GM21360 (cell line): ENCODE data around the gene CRK.
A peak's percentile ranks its signal among the peaks of the same experiment; 100 is the strongest.
"Not testable (repeated sequence)": the region's sequence is repeated elsewhere in the genome, so short reads cannot be mapped to it uniquely, and the experiment has no call there.

ENCODE experiments used
- ATAC-seq: cut with Tn5 transposase; IDR thresholded peaks from one replicate; pipeline ENCODE4 v1.9.1; 2021; ENCODE audit warnings: mild to moderate bottlenecking, moderate library complexity; ENCODE audit not compliant: unreplicated experiment

CRK gene

GRCh38 chr17:1469231-1469852 is 13.3 kb upstream of the CRK start:
- ATAC-seq, result no peak

- no peak for ATAC-seq
These were observed 12.0 kb upstream of the CRK start for GRCh38 chr17:1467898-1468492.

- no peak for ATAC-seq
These were observed 11.2 kb upstream of the CRK start for GRCh38 chr17:1467258-1467657.

DNA sequence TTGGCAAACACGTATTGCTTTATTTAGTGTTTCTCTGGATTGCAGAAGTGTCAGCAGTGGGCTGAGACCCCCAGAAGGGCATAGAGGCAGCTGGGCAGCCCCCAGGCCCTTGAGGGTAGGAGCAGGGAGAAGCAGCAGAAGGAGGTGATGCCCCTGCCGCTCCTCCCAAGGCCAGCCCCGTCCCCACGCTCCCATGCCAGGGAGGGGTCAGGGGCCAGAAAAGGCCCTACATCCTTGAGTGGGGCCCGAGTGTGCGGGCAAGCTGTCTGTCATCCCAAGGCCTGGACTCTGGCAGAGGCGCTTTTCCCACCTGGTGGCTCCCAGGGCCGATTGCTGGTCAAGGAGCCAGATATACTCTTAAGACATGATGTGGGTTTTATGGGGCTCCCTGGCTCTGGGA is 8.2 kb upstream of the CRK start:
- ATAC-seq, result no peak

DNA sequence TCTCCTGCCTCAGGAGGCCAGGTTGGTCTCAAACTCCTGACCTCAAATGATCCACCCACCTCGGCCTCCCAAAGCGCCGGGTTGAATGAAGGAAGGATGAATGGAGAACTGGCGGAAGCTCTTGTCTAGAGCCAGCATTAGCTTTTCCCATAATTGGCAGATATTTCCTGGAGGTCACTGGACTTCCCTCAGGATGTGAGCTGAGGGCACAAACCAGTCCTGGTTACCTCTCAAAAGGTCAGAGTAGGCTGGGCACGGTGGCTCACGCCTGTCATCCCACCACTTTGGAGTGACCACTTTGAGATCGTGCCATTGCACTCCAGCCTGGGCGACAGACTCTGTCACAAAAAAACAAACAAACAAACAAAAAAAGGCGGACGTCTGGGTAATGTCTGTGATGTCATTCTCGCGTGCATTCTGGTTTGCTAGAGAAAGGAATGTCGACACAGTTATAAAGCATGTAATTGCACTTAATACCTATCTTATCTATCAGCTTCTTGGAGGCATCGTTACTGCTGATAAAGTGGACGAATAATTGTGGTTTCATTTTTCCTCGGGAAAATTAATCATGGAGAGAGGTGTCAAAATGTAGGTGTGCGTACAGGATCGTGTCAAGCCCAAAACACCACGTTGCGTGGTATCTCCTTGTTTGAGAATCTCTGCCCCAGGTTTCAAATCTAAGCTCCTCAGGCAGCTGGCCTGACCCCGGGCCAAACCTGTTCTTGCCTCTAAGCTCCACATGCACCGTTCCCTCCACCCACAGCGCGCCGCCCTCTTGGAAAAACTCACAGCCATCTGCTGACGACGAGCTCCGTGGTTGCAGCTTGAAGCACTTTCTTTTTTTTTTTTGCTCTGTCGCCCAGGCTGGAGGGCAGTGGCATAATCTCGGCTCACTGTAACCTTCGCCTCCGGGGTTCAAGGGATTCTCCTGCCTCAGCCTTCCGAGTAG is 6.4 kb upstream of the CRK start:
- no peak for ATAC-seq

DNA sequence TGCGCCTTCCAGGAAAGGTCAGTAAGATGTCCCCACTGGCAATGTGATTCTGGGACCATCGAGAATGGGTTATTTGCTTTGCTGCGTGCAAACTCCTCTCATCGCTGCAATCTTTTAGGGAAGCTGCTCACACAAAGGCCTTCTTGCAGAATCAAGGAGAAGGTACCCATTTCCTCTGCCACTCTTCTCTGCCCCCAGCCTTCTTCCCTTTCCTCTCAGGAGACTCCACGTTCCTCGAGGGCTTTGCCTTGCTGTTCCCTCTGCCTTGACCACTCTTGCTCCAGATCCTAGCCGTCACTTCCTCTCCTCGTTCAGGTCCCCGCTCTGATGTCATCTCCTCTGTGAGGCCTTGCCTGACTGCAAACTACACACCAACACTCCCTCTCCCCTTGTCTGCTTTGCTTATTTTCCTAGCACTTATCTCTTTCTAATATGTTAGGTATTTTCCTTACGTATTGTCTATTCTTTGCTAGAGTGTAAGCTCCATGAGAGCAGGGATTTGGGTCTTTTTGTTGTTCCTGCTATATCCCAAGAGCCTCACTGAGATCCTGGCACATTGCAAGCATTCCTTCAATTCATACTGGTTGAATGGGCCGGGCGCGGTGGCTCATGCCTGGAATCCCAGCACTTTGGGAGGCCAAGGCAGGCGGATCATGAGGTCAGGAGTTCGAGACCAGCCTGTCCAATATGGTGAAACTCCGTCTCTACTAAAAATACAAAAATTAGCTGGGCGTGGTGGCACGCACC is 5.3 kb upstream of the CRK start:
- no peak for ATAC-seq

GRCh38 chr17:1460233-1460632 is 4.2 kb upstream of the CRK start:
- no peak for ATAC-seq

- peak; percentile 24 for ATAC-seq
These were observed 688 bp downstream of the CRK start for GRCh38 chr17:1455291-1455796.

GRCh38 chr17:1454541-1454940 is 1.5 kb downstream of the CRK start:
- no peak for ATAC-seq

DNA sequence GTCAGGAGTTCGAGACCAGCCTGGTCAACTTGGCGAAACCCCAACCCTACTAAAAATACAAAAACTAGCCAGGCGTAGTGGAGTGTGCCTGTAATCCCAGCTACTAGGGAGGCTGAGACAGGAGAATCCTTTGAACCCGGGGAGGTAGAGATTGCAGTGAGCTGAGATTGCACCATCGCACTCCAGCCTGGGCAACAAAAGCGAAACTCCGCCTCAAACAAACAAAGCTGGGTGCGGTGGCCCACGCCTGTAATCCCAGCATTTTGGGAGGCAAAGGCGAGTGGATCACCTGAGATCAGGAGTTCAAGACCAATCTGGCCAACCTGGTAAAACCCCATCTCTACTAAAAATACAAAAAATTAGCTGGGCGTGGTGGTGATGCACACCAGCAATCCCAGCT is 2.3 kb downstream of the CRK start:
- ATAC-seq, result not testable (repeated sequence)

DNA sequence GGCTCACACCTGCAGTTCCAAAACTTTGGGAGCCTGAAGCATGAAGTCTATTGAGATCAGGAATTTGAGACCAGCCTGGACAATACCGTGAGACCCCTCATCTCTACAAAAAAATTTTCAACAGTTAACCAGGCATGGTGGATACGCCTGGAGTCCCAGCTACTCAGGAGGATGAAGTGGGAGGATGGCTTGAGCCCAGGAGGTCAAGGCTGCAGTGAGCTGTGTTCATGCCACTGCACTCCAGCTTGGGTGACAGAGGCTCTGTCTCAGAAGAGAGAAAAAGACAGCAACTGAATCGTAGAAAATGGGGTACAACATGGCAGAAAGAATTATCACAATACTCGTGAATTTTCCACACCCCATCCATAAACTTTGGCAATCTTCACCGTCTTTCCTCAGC is 3.2 kb downstream of the CRK start:
- ATAC-seq, result no peak

DNA sequence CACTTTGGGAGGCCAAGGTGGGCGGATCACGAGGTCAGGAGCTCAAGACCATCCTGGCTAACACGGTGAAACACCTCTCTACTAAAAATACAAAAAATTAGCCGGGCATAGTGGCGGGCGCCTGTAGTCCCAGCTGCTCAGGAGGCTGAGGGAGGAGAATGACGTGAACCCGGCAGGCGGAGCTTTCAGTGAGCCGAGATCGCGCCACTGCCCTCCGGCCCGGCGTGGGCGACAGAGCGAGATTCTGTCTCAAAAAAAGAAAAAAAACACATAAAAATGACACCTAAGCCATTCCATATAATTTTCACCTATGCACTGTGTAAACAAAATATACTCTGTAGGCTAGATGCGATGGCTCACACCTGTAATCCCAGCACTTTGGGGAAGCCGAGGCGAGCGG is 5.8 kb downstream of the CRK start:
- not testable (repeated sequence) for ATAC-seq

DNA sequence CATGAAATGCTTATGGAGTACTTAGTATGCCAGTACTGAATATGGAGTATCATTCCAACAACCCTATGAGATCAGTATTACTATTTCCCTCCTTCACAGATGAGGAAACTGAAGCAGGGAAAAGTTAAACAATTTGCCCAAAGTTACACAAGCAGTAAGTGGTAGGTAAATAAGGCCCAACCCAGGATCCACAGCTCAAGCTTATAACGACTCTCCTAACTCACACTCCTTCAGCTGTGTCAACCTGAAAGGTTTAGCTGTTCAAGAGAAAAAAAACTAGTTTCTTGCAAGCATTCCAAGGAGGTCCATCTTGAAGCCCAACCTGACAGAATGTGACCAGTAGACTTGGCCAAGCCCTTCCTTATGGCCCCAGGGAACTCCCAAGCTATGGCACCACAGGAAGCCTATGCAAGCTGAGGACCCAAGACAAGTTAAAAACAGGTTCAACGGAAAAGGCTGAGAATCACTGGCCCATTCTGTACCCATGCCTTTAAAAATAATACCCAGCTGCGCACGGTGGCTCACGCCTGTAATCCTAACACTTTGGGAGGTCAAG is 6.5 kb downstream of the CRK start:
- ATAC-seq, result no peak

GRCh38 chr17:1447052-1447451 is 9.0 kb downstream of the CRK start:
- ATAC-seq, result no peak

- ATAC-seq, result no peak
These were observed 9.8 kb downstream of the CRK start for GRCh38 chr17:1446201-1446600.

DNA sequence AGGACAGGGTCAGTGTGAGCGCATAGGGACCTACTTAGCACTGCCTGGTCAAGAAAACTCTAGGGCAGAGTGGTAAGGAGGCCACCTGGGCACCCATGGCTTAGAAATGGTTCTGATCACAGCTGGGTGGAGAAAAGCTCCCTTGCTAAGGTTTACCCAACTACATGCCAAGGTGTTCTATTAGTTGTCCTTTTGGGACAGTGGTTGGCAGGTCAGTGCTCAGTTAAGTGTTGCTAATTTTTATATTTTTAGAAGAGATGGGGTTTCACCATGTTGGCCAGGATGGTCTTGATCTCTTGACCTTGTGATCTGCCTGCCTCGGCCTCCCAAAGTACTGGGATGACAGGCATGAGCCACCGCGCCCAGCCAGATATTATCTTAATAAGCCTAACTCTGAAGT is 10.3 kb downstream of the CRK start:
- ATAC-seq, result not testable (repeated sequence)

- not testable (repeated sequence) for ATAC-seq
These were observed 13.3 kb downstream of the CRK start for GRCh38 chr17:1442721-1443120.

DNA sequence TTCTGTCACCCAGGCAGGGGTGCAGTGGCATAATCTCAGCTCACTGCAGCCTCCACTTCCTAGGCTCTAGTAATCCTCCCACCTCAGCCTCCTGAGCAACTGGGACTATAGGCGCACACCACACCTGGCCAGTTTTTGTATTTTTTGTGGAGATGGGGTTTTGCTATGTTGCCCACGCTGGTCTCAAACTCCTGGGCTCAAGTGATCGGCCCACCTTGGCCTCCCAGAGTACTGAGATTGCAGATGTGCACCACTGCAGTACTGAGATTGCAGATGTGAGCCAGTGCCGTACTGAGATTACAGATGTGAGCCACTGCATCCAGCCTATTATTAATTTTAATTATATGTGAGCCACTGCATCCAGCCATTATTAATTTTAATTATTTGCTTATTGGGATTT is 13.8 kb downstream of the CRK start:
- ATAC-seq, result no peak

DNA sequence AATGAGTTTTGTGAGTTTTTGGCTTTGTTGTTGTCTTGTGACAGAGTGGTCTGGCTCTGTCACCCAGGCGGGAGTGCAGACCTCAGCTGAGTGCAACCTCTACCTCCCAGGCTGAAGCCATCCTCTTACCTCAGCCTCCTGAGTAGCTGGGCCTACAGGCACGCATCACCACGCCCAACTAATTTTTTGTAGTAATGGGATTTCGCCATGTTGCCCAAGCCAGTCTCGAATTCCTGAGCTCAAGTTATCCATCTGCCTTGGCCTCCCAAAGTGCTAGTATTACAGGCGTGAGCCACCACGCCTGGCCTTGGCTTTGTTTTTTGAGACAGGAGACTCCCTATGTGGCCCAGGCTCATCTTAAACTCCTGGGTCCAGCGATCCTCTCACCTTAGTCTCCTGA is 15.1 kb downstream of the CRK start:
- no peak for ATAC-seq

- ATAC-seq, result no peak
These were observed 17.4 kb downstream of the CRK start for GRCh38 chr17:1438593-1439083.

GRCh38 chr17:1435326-1435725 is 20.7 kb downstream of the CRK start:
- no peak for ATAC-seq
